Right atrium auricular region (tissue), 2 donors: Measurements from ENCODE around the gene FKBP5. TPM values are rescaled to one million over a fixed set of nuclear protein-coding genes. Genes with fewer than 3 reads are reported as not detected.

Experiments used
- DNase-seq: peaks from one replicate; pipeline ENCODE4 v3.0.0-alpha.2; 2019; ENCODE audit warnings: low spot score
- H3K27ac ChIP-seq, 2 donors: fragments of 200-600 bp; sonication (generic); 1 replicate in 1 of 2; 2 replicates in 1 of 2; pipeline ENCODE4 v1.5.1; 2016 to 2019
- H3K27me3 ChIP-seq, 2 donors: fragments of 200-600 bp; sonication (generic); one replicate each; pipeline versions ENCODE4 v1.5.1 to v1.6.0; 2017 to 2019
- H3K36me3 ChIP-seq: fragments of 200-600 bp; sonication (generic); one replicate; pipeline ENCODE4 v1.5.1; 2016
- H3K4me1 ChIP-seq, 2 donors: fragments of 200-600 bp; sonication (generic); one replicate each; pipeline versions ENCODE4 v1.5.1 to v1.6.0; 2017 to 2019
- H3K4me3 ChIP-seq, 2 donors: fragments of 200-600 bp; sonication (generic); 1 replicate in 1 of 2; 2 replicates in 1 of 2; pipeline ENCODE4 v1.5.1; 2017 to 2019; ENCODE audit warnings: mild to moderate bottlenecking in 1 of 2, moderate library complexity in 1 of 2
- H3K9me3 ChIP-seq, 2 donors: fragments of 200-600 bp; sonication (generic); one replicate each; pipeline ENCODE4 v1.5.1; 2019
- microRNA-seq, 2 donors: library from miRNA; unstranded; fragments of <30 nt; microRNA quantifications; one replicate each; pipeline ENCODE4, GENCODE V29; 2016 to 2017; ENCODE audit warnings: borderline number of aligned reads in 2 of 2, borderline replicate concordance in 1 of 2
- total RNA-seq, 2 donors: library from RNA; depleted of rRNA; stranded (reverse); fragments of >200 nt; gene quantifications; one replicate each; pipeline ENCODE4 v1.1.0, GENCODE V29; 2016
- TF ChIP-seq, protein P1 (sequence below), 2 donors: fragments of 200-600 bp; sonication (generic); IDR thresholded peaks; one replicate each; pipeline ENCODE4 v1.5.1; 2019; ENCODE audit warnings: antibody characterized with exemption in 2 of 2

FKBP5 gene
- total RNA-seq, 2 donors from 2014 or later: 135 TPM

- no peak overlapping the region for H3K27ac ChIP-seq
- no peaks in the 10 kb centered on the region for H3K36me3 ChIP-seq
- H3K9me3 ChIP-seq: no peaks in the 10 kb centered on the region
- H3K4me3 ChIP-seq: no peak overlapping the region
- no peaks in the 10 kb centered on the region for H3K27me3 ChIP-seq
- DNase-seq: no peak
- TF ChIP-seq, protein P1, sequence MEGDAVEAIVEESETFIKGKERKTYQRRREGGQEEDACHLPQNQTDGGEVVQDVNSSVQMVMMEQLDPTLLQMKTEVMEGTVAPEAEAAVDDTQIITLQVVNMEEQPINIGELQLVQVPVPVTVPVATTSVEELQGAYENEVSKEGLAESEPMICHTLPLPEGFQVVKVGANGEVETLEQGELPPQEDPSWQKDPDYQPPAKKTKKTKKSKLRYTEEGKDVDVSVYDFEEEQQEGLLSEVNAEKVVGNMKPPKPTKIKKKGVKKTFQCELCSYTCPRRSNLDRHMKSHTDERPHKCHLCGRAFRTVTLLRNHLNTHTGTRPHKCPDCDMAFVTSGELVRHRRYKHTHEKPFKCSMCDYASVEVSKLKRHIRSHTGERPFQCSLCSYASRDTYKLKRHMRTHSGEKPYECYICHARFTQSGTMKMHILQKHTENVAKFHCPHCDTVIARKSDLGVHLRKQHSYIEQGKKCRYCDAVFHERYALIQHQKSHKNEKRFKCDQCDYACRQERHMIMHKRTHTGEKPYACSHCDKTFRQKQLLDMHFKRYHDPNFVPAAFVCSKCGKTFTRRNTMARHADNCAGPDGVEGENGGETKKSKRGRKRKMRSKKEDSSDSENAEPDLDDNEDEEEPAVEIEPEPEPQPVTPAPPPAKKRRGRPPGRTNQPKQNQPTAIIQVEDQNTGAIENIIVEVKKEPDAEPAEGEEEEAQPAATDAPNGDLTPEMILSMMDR (IDR thresholded peaks at IDR 0.05): no peak
- H3K4me1 ChIP-seq: no peaks in the 10 kb centered on the region
Measured at GRCh38 chr6:35533981-35534380, 154.7 kb downstream of the FKBP5 start.

GRCh38 chr6:35532126-35532525, 156.6 kb downstream of the FKBP5 start:
- TF ChIP-seq, protein P1 (IDR thresholded peaks at IDR 0.05): no peak
- Histone ChIP-seq H3K4me3 (no peak overlapping the region), H3K9me3 (no peaks in the 10 kb centered on the region), H3K36me3 (no peaks in the 10 kb centered on the region), H3K4me1 (no peaks in the 10 kb centered on the region), H3K27ac (no peak overlapping the region), H3K27me3 (no peaks in the 10 kb centered on the region)
- no peak for DNase-seq

DNA sequence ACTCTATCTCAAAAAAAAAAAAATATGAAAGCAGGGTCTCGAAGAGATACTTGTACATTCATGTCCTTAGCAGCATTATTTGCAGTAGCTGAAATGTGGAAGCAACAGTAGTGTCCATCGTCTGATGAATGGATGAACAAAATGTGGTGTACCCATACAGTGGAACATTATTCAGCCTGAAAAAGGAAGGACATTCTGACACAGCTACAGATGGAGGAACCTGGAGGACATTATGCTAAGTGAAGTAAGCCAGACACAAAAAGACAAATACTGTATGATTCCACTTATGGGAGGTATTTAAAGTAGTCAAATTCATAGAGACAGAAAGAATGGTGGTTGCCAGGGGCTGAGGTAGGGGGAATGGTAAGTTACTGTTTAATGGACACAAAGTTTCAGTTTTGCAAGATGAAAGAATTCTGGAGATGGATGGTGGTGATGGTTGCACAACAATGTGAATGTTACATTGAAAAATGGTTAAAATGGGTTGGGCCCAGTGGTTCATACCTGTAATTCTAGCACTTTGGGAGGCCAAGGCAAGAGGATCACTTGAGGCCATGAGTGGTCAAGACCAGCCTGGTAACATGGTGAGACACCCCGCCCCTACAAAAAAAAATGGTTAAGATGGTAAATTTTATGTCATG, 164.2 kb downstream of the FKBP5 start:
- TF ChIP-seq, protein P1 (IDR thresholded peaks at IDR 0.05): no peak
- Histone ChIP-seq H3K36me3 (no peaks in the 10 kb centered on the region), H3K9me3 (no peaks in the 10 kb centered on the region), H3K27me3 (no peaks in the 10 kb centered on the region), H3K4me1 (peaks cover 0 to 4% of the 10 kb centered on the region in 2 donors), H3K4me3 (no peak overlapping the region), H3K27ac (no peak overlapping the region)
- no peak for DNase-seq

Small RNA genes within 50 kb of the gene (microRNA-seq; reads per million reads assigned to microRNA genes)
- 3.5 to 4.2 reads per million in 2 donors for gene MIR5690

Other genes starting within 250 kb of the FKBP5 start
- 1 to 10 TPM; 3.4 to 3.5 TPM for gene FANCE, start 236.6 kb downstream of the FKBP5 start, total RNA-seq
- 100 to 1,000 TPM; 571 to 831 TPM for gene RPL10A, start 220.5 kb downstream of the FKBP5 start, total RNA-seq
- 10 to 100 TPM; 19.3 to 37.1 TPM for gene TEAD3, start 191.8 kb downstream of the FKBP5 start, total RNA-seq
- not detected for gene TULP1, start 176.0 kb downstream of the FKBP5 start, total RNA-seq
- gene ARMC12, start 48.1 kb upstream of the FKBP5 start, total RNA-seq: under 1 TPM in 1 of 2 donors, not detected in 1; 0.39 TPM
- not detected for gene CLPSL2, start 87.7 kb upstream of the FKBP5 start, total RNA-seq
- not detected for gene CLPSL1, start 92.1 kb upstream of the FKBP5 start, total RNA-seq
- gene CLPS, start 108.4 kb upstream of the FKBP5 start, total RNA-seq: not detected
- not detected for gene LHFPL5, start 116.4 kb upstream of the FKBP5 start, total RNA-seq
- 10 to 100 TPM; 19.7 to 24.2 TPM for gene SRPK1, start 232.2 kb upstream of the FKBP5 start, total RNA-seq